Measurements from ENCODE around the gene CDIPT. TPM values are rescaled to one million over a fixed set of nuclear protein-coding genes. Genes with fewer than 3 reads are reported as not detected.

Gene CDIPT
- total RNA-seq, 3 donors from 2014 or later (not counting 1 experiment from before 2014, with no cell fraction given) = 42.3 to 66.9 (median 53.0) TPM

DNA sequence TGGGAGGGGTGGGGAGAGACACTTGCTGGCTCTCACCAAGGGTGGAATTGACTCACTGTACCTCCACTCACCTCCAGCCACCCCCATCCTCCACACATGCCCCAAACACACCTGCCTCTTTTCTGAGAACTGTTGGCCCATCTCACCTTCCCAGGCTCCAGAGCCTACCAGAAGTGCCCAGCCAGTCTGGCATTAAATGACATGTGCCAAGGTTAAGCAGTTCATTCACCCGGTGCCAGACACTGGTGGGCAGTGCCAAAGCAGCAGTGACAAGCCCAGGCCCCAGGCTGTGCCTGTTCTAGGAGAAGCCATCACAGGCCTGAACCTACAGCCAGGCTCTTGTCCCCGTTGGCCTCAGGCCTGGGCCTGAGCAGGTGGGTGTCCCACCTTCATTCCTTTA, 31.5 kb downstream of the CDIPT start:
- H3K9me3 Mint-ChIP-seq = no peaks in the 10 kb centered on the region
- no peaks in the 10 kb centered on the region for H3K27me3 Mint-ChIP-seq (ENCODE audit: low read depth in 2 of 2)
- no peak overlapping the region for H3K4me3 Mint-ChIP-seq
- no peak overlapping the region for H3K27ac ChIP-seq (ENCODE audit: low read length)
- peaks cover 6 to 17% of the 10 kb centered on the region in 2 donors for H3K4me1 Mint-ChIP-seq
- WGBS (ENCODE audit: insufficient coverage) = 100% methylated on average over 2 of the region's 2 CpGs
- H3K36me3 ChIP-seq (ENCODE audit: control insufficient read depth, insufficient read depth, low read length) = peaks cover 40% of the 10 kb centered on the region
- no peak overlapping the region for H3K27ac Mint-ChIP-seq
- H3K27me3 ChIP-seq (ENCODE audit: control insufficient read depth, insufficient read depth, low read length) = no peaks in the 10 kb centered on the region
- no peak for ATAC-seq
- TF ChIP-seq, protein P1, sequence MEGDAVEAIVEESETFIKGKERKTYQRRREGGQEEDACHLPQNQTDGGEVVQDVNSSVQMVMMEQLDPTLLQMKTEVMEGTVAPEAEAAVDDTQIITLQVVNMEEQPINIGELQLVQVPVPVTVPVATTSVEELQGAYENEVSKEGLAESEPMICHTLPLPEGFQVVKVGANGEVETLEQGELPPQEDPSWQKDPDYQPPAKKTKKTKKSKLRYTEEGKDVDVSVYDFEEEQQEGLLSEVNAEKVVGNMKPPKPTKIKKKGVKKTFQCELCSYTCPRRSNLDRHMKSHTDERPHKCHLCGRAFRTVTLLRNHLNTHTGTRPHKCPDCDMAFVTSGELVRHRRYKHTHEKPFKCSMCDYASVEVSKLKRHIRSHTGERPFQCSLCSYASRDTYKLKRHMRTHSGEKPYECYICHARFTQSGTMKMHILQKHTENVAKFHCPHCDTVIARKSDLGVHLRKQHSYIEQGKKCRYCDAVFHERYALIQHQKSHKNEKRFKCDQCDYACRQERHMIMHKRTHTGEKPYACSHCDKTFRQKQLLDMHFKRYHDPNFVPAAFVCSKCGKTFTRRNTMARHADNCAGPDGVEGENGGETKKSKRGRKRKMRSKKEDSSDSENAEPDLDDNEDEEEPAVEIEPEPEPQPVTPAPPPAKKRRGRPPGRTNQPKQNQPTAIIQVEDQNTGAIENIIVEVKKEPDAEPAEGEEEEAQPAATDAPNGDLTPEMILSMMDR (IDR thresholded peaks at IDR 0.05) = no peak
- intact Hi-C loops (cut with micrococcal nuclease) = no loop called here
- H3K4me3 ChIP-seq (ENCODE audit: low read length) = no peak overlapping the region
- no peaks in the 10 kb centered on the region for H3K9me3 ChIP-seq (ENCODE audit: control insufficient read depth, insufficient read depth, low read length)
- no peak for DNase-seq
- H3K4me1 ChIP-seq (ENCODE audit: control insufficient read depth, insufficient read depth, low read length) = peaks cover 11% of the 10 kb centered on the region
- H3K36me3 Mint-ChIP-seq = no peaks in the 10 kb centered on the region

DNA sequence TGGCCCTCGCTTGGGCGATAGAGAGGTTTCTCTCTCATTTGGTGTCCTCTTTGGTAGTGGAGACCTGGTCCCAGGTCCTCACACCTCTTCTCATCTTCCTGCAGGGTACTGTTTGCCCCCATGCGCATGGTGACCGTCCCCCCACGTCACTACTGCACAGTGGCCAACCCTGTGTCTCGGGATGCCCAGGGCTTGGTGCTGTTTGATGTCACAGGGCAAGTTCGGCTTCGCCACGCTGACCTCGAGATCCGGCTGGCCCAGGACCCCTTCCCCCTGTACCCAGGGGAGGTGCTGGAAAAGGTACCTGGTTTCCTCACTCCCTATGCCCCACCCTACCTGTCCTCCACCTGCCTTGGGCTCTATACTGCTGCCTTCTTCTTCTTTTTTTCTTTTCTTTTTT, 32.3 kb downstream of the CDIPT start:
- H3K36me3 ChIP-seq (ENCODE audit: control insufficient read depth, insufficient read depth, low read length) = peaks cover 40% of the 10 kb centered on the region

DNA sequence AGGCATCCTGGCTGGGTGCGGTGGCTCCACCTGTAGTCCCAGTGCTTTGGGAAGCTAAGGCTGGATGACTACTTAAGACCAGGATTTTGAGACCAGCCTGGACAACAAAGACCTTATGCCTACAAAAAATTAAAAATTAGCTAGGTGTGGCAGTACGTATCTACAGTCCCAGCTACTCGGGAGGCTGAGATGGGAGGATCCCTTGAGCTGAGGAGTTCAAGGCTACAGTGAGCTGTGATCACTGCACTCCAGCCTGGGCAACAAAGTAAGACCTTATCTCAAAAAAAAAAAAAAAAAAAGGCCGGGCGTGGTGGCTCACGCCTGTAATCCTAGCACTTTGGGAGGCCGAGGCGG, 36.7 kb downstream of the CDIPT start:
- no peak for DNase-seq
- Mint-ChIP-seq H3K36me3 (no peaks in the 10 kb centered on the region), H3K4me1 (peaks cover 23 to 44% of the 10 kb centered on the region in 2 donors), H3K4me3 (no peak overlapping the region), H3K27me3 (ENCODE audit: low read depth in 2 of 2) (no peaks in the 10 kb centered on the region), H3K27ac (no peak overlapping the region), H3K9me3 (no peaks in the 10 kb centered on the region)
- intact Hi-C loops (cut with micrococcal nuclease) = no loop called here
- TF ChIP-seq, protein P1 (IDR thresholded peaks at IDR 0.05) = no peak
- peaks cover 57% of the 10 kb centered on the region for H3K4me1 ChIP-seq (ENCODE audit: control insufficient read depth, insufficient read depth, low read length)
- WGBS (ENCODE audit: insufficient coverage) = 96% methylated on average over 7 of the region's 8 CpGs
- no peaks in the 10 kb centered on the region for H3K27me3 ChIP-seq (ENCODE audit: control insufficient read depth, insufficient read depth, low read length)
- no peaks in the 10 kb centered on the region for H3K9me3 ChIP-seq (ENCODE audit: control insufficient read depth, insufficient read depth, low read length)
- H3K4me3 ChIP-seq (ENCODE audit: low read length) = no peak overlapping the region
- peaks cover 9% of the 10 kb centered on the region for H3K36me3 ChIP-seq (ENCODE audit: control insufficient read depth, insufficient read depth, low read length)
- H3K27ac ChIP-seq (ENCODE audit: low read length) = no peak overlapping the region
- ATAC-seq = no peak

More for the DNA sequence above, 32.3 kb downstream of the CDIPT start:
- Histone ChIP-seq H3K27ac (ENCODE audit: low read length) (no peak overlapping the region), H3K4me1 (ENCODE audit: control insufficient read depth, insufficient read depth, low read length) (peaks cover 17% of the 10 kb centered on the region), H3K9me3 (ENCODE audit: control insufficient read depth, insufficient read depth, low read length) (no peaks in the 10 kb centered on the region), H3K4me3 (ENCODE audit: low read length) (no peak overlapping the region), H3K27me3 (ENCODE audit: control insufficient read depth, insufficient read depth, low read length) (no peaks in the 10 kb centered on the region)
- TF ChIP-seq, protein P1 (IDR thresholded peaks at IDR 0.05) = no peak
- no peak for ATAC-seq
- intact Hi-C loops (cut with micrococcal nuclease) = no loop called here
- no peaks in the 10 kb centered on the region for H3K27me3 Mint-ChIP-seq (ENCODE audit: low read depth in 2 of 2)
- DNase-seq = no peak
- no peaks in the 10 kb centered on the region for H3K9me3 Mint-ChIP-seq
- no peaks in the 10 kb centered on the region for H3K36me3 Mint-ChIP-seq
- no peak overlapping the region for H3K27ac Mint-ChIP-seq
- 96% methylated on average over 11 of the region's 11 CpGs for WGBS (ENCODE audit: insufficient coverage)
- H3K4me3 Mint-ChIP-seq = no peak overlapping the region
- H3K4me1 Mint-ChIP-seq = peaks cover 6 to 18% of the 10 kb centered on the region in 2 donors

Data from natural killer cell (primary cell).